ENCODE measurements around the gene RAB40A.

DNA sequence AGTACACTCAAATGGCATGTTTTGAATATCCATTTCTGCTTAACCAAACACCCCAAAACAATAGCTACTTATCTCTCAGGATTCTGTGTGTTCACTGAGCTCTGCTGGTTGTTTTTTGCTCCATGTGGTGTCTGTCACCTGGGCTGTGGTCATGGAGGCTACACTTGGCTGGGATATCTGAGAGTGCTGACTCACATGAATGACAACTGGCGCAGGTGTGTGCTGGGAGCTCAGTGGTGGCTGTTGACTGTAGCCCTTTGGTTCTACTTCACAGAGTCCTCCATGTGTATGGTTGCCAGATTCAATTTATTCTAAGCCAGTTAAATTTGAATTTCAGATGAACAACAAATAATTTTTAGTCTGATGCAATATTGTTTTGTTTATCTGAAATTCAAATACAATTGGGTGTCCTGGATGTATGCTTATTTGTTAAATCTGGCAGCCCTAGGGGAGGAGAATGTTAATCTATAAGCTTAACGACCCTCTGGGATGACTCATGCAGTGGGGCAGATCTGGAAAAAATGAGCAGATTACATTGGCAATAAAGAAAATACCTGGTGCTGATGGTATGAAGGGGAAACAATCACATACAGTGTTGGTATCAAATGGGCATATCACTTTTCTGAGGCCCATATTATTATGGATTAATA is 37.8 kb upstream of the RAB40A start:
- TF ChIP-seq, protein P1, sequence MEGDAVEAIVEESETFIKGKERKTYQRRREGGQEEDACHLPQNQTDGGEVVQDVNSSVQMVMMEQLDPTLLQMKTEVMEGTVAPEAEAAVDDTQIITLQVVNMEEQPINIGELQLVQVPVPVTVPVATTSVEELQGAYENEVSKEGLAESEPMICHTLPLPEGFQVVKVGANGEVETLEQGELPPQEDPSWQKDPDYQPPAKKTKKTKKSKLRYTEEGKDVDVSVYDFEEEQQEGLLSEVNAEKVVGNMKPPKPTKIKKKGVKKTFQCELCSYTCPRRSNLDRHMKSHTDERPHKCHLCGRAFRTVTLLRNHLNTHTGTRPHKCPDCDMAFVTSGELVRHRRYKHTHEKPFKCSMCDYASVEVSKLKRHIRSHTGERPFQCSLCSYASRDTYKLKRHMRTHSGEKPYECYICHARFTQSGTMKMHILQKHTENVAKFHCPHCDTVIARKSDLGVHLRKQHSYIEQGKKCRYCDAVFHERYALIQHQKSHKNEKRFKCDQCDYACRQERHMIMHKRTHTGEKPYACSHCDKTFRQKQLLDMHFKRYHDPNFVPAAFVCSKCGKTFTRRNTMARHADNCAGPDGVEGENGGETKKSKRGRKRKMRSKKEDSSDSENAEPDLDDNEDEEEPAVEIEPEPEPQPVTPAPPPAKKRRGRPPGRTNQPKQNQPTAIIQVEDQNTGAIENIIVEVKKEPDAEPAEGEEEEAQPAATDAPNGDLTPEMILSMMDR (IDR thresholded peaks at IDR 0.05; ENCODE audit: low read depth, low read length, poor library complexity, severe bottlenecking) = no peak
- TF ChIP-seq EZH2phosphoT487 (IDR thresholded peaks at IDR 0.05; ENCODE audit: borderline replicate concordance, low read length) = no peak
